Neural cell (in vitro differentiated cells): ENCODE data around the gene IGSF11.

ENCODE experiments used
- CTCF ChIP-seq: fragments of 450-650 bp; IDR thresholded peaks from 2 replicates; pipeline ENCODE4 v1.5.1; 2014; ENCODE audit warnings: antibody characterized with exemption, mild to moderate bottlenecking, moderate library complexity; ENCODE audit not compliant: poor library complexity, severe bottlenecking
- MXI1 ChIP-seq: fragments of 450-650 bp; conservative IDR thresholded peaks from 2 replicates; pipeline ENCODE4 v1.6.1; 2014; ENCODE audit warnings: antibody characterized with exemption, mild to moderate bottlenecking; ENCODE audit not compliant: poor library complexity, severe bottlenecking
- POLR2AphosphoS5 ChIP-seq: IDR thresholded peaks from 2 replicates; pipeline ENCODE4 v1.6.1; 2012

- TF ChIP-seq CTCF (no peak), POLR2AphosphoS5 (no peak), MXI1 (no peak)
These were observed 96.3 kb downstream of the IGSF11 start for GRCh38 chr3:118938183-118938961.
